CD4-positive, alpha-beta T cell treated with Interferon gamma for 1 hour (primary cell): ENCODE results near the gene TRIM33.

ENCODE experiments used
- DNase-seq: peaks from one replicate; pipeline ENCODE4 v3.0.0-alpha.2; 2020

The TRIM33 gene

DNA sequence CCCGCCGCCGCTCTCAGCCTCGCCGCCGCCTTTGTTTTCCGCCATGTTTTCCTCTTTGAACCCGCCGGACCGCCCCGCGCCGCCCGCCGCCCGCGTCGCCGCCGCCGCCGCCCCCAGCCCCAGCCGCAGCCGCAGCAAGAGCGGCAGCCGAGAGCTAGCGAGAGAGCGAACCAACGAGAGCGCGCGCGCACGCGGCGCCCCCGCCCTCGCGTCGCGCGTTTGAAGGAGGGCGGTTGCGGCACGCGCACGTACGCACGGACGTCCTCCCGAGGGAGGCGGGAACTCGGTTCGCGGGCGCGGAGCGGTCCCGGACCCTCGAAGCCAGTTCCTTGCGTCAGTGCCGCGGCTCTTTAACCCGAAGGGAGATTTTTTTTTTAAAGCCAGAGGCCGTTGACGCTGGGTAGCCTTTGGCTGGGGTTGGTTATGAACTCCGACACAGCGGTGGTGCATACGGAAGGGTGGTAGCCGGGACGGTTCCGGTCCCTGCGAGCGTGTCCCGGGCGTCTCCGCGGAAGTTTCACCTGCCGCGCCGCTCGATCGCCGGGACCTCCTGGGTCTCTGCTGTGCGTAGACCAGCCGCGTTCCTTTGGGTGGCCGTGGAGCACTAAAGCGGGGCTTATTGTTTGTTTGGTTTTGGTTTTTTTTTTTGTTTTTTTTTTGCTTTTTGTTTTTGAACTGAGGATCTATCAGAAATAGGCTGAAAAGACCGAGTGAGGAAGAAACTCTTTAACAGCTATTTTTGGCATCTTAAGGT, at the start of gene TRIM33:
Gene TRIM33 (minus strand): TSS at position 172 of the 754 bp plus-strand sequence. CDS start 127 bp downstream, at position 45.
- peak; percentile 91 for DNase-seq

- no peak for DNase-seq
Measured at GRCh38 chr1:114559356-114559755, 48.4 kb upstream of the TRIM33 start.

GRCh38 chr1:114558544-114558943, 47.5 kb upstream of the TRIM33 start:
- no peak for DNase-seq

DNA sequence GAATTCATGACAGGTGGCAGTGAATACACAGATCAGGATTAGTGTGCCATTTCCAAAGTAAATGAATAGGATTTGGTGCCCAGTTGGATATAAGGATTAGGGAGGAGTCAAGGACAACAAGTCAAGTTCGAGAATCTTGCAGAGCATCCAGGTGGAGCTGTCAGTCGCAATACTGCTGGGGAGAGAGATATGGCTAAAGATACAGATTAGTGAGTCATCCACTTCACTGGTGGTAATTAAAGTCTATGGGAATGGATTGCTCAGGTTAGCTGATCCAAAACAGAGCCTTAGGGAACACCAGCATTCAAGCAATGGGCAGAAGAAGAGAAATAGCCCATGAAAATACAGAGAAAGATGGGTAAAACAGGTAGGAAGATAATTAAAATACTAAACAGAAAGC, 43.6 kb upstream of the TRIM33 start:
- no peak for DNase-seq

DNA sequence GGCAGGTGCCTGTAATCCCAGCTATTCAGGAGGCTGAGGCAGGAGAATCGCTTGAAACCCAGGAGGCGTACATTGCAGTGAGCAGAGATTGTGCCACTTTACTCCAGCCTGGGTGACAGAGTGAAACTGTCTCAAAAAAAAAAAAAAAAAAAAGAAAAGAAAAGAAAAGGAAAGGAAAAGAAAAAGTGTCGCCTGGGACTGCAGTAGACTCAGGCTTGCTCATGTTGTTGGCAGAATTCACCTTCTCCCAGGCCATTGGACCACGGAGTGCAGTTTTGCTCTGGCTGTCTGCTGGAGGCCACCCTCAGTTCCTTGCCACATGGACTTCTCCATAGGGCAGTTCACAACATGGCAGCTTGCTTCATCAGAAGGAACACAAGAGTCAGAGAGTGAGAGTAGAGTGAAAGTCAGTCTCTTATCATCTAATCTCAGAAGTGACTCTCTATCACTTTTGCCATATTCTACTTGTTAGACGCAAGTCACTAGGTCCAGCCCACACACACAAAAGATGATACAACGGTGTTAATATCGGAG, 41.2 kb upstream of the TRIM33 start:
- no peak for DNase-seq

DNA sequence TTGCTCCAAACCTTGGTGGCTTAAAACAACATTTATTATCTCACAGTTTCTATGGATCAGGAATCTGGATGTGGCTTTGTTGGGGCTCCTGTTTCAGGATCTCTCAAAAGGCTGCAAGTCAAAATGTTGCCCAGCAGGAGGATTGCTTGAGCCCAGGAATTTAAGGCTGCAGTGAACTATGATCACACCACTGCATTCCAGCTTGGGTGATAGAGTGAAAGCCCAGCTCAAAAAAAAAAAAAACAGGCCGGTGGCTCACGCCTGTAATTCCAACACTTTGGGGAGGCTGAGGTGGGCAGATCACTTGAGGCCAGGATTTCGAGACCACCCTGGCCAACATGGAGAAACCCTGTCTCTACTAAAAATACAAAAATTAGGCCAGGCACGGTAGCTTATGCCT, 40.4 kb upstream of the TRIM33 start:
- no peak for DNase-seq

DNA sequence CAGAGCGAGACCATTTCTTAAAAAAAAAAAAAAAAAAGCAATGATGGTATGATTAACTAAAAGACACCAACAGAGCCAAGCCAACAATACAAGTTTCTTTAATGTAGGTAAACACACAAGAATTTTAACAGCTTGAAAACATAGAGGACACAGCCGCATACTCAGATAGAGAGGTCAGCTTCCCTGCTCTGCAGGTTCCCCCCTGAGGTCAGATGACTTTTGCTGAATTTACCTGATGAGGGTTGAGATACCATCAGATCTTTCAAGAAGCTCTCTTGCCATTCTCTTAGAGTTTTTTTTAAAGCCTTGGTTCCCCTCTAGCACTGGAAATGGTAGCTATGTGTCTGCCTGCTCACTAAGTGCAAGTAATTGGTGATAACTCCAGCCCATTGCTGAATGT, 39.3 kb upstream of the TRIM33 start:
- no peak for DNase-seq

DNA sequence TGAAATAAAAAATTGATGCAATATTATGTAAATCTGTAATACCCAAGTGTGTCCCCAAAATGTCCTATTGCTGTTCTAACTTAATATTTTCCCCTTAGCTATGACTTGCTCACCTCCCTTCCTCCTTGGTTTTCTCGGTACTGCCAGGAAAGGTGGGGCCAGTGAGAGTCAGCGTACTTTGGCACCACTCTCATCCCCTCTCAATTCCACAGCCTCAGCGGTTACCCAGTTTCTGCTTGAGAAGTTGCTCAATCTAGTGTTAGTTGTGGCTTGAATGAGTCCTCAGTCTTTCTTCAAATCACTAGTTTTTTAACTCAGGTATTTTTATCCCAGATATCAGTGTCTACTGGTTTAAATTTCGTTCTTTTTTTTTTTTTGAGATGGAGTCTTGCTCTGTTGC, 38.1 kb upstream of the TRIM33 start:
- no peak for DNase-seq

DNA sequence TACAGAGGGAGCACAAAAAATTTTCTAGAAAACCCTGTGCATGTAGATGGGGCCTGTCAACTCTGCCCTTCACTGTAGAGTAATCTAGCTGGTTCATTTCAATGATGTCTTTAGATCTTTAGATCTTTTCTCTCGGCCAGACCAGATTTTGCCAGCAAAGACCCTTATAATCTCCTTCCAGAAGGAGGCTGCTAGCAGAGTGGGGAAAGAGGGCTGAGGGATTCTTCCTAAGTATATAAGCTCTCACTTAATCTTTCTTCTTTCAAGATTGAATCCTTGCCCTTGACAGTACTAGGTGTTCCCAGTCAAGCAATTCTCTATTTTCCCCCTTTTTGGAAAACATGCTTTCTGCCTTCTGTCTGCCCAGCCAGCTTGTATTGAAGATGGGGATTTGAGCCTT, 36.1 kb upstream of the TRIM33 start:
- DNase-seq = no peak

DNA sequence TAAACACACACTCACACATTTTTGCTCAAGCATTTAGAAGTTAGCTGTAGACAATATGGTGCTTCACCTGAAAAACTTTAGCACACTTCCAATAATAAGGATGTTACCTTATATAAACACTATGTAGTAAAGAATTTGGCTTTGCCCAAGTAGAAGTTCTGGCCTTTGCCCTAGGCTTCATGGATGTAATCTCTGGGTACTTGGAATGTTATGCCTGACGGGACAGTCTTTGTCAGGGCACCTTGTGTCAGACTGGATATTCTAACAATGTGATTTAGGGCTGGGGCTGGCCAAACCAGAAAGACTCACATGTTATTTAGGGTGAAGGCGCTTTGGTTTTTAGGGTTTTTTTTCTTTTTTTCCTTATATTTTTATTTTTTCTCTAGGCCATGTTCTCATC, 34.8 kb upstream of the TRIM33 start:
- DNase-seq = no peak

DNA sequence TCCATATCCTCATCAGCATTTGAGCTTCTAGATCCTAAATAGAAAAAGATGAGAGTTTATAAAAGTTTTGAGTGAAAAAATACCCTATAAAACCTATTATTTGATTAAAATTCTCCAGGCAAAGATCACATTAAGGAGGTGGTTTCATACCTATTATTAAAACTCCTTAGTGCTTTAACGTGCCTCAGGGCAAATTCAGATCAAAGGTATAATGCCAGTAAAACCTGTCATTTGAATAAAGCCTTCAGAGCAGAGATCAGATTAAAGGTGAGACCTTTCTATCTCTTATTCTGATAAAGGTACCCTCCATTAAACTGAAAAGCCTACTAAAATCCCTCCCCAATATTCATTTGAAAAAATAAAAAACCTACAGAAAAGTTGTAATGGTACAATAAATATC, 34.3 kb upstream of the TRIM33 start:
- no peak for DNase-seq

GRCh38 chr1:114540821-114541220, 29.8 kb upstream of the TRIM33 start:
- DNase-seq = no peak

DNA sequence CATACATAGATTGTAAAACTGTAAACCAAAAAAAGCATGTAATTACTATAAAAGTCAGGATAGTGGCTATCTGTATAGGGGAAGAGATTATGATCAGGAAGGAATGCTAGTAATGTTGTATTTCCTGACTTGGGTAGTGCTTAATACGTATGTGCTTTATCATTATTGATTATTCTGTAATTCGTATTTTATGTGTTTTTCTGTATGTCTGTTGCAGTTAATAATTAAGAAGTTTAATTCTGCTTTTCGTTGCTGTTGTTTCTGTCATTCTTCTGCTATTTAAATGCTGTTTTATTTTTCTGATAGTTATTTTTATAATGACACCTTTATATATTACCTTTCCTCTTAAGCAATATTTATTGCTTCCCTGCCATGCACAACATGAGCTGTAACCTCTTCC, 29.3 kb upstream of the TRIM33 start:
- DNase-seq = no peak

DNA sequence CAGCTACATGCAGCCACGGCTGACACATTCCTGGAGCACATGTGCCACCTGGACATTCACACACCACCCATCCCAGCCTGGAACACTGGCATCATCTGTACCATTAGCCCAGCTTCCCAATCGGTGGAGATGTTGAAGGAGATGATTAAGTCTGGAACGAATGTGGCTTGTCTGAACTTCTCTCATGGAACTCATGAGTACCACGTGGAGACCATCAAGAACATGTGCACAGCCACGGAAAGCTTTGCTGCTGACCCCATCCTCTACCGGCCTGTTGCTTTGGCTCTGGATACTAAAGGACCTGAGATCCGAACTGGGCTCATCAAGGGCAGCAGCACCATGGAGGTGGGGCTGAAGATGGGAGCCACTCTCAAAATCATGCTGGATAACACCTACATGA, 25.0 kb upstream of the TRIM33 start:
- DNase-seq = no peak

GRCh38 chr1:114535401-114535800, 24.4 kb upstream of the TRIM33 start:
- no peak for DNase-seq

DNA sequence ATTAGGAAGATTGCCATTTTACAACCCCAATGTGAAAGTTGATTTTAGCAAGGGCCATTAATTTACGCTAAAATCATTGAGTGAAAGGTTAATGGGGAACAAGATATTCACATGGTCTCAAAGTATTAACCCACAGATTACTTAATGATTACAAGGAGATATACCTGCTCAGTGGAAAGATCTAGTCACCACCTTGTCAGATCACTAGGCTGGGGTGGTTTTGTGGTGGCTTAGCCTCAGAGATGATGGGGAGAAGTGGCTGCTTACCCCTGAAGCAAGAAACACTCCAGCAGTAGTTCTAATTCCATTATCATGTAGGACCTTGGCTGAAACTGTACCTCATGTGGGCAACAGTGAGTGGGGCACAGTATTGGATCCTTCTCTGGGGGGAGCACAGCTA, 20.1 kb upstream of the TRIM33 start:
- DNase-seq = no peak

- no peak for DNase-seq
Measured at GRCh38 chr1:114530224-114530623, 19.2 kb upstream of the TRIM33 start.

- no peak for DNase-seq
Measured at GRCh38 chr1:114524944-114525343, 13.9 kb upstream of the TRIM33 start.

DNA sequence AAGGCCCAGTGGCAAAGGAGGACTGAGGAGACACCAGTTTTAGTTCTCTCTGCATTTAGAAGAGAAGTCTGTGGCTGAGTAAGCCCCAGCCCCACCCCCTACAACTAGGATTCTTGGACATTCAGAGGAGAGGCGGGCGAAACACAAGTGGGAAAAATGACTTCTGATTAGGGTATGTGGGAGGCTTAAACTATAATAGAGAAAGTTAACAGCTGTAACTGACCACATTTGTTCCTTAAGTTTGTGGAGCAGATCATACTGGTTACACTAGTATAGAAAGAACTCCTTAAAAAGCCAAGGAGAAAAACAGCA, 11.2 kb upstream of the TRIM33 start:
- DNase-seq = no peak

DNA sequence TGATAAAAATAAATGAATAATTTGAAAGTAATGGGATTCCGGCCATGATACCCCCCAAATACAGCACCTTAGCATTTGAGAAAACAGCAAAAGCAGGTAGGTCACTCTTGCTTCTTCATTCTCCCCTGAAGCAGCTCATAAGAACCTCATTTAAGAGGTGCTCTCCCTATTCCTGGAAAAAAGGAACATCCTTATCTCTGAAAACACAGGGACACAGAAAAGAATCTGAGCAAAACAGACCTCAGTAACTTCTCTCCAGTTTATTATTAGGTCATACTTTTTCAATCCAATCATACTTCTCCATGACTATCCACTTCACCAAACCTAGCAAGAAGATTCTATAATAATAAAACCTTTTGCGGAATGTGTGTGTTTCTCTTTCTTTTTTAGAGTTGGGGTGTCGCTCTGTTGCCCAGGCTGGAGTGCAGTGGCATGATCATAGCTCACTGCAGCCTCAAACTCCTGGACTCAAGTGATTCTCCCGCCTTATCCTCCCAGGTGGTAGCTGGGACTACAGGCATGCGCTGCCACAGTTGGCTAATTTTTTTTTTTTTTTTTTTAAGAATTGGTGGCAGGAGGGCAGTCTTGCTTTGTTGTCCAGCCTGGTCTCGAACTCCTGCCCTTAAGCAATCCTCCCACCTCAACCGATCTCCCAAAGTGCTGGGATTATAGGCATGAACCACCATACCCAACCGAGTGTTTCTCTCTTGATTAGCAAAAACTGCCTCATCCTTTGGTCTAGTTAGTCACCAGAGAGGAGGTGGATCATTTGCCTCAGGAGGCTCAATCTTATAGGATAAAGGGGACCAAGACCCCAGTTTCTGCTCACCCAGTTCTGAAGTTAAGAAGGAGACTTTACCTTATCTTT, 10.6 kb upstream of the TRIM33 start:
- no peak for DNase-seq

DNA sequence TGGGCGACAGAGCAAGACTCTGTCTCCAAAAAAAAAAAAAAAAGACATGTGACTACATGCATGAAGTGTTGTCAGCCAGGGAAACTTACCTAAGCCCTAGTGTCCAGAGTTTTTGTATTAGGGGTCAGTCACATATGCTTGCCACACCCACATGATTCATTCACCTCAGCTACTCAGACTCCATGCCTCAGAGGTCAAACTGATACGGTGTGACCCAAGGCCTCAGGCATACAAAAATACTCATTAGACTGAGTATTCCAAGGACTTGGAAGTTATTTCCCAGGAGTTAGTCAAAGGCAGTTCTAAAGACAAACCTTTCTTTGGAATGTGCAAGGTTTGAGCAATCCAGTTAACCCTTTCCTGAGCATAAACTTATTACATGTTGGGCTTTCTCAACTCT, 6.3 kb upstream of the TRIM33 start:
- DNase-seq = no peak

DNA sequence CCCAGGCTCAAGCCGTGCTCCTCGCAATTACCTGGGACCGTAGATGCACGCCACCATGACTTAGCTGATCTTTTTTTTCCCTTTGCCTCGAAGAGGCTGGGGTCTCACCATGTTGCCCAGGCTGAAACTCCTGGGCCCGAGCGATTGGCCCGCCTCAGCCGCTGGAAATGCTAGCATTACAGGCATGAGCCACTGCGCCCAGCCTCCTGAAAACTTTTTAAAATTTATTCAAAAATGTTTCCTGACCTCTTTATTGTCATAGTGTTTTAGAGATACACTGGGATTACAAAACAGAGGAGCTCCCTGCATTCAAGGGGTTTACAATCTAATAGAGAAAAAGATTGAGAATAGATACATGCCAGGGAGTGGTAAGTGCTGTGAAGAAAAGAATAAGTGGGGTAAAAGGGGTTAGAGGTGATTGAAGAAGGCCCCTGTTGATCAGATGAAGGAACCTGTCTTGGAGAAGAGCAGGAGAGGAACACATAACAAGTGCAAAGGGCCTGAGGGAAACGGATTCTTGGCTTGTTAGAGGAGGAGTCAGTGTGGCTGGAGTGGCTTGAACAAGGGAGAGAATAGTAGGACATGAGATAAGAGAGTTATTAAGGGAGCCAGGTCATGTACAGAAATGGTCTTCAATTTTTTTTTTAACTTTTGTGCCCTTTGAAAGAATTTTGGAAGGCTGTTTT, 1.7 kb upstream of the TRIM33 start:
- DNase-seq = no peak

- DNase-seq = peak; percentile 12
Measured at GRCh38 chr1:114510274-114511031, 550 bp downstream of the TRIM33 start.
